HepG2 (cell line): Measurements from ENCODE around the gene PRICKLE2. TPM values are rescaled to one million over a fixed set of nuclear protein-coding genes. Genes with fewer than 3 reads are reported as not detected.

Experiments
- ATAC-seq: fragments of 200-7000 bp; cut with Tn5 transposase; 3 replicates; pipeline ENCODE4 v1.9.1; 2020; ENCODE audit warnings: mild to moderate bottlenecking, moderate library complexity
- BruUV-seq: library from RNA; stranded (reverse); fragments of 400-500 nt; replicated peaks from 2 replicates; lab custom pipeline; 2021; lab: Mats Ljungman, UMichigan
- CTCF ChIA-PET: fragments of 300-600 bp; formaldehyde crosslinking; extraction: SDS; loops from one replicate; lab custom pipeline; 2021; ENCODE audit warnings: low total read pairs, inconsistent platforms, low intra/inter-chr PET ratio; lab: Yijun Ruan, JAX
- POLR2A ChIA-PET: fragments of 350-600 bp; sonication (Branson Sonifier 250); formaldehyde crosslinking; loops from one replicate; lab custom pipeline; 2020; ENCODE audit warnings: antibody characterized with exemption, inconsistent platforms; lab: Yijun Ruan, JAX
- DNase-seq: peaks from one replicate; pipeline ENCODE4 v3.0.0-alpha.2; 2015; ENCODE audit warnings: low spot score
- FAIRE-seq: peaks from 3 replicates; lab custom pipeline; 2011; peaks lifted over from hg19 to GRCh38; lab: Jason Lieb, UNC
- H2AFZ ChIP-seq: one replicate; pipeline ENCODE4 v1.6.1; 2011; ENCODE audit warnings: low read length, inconsistent platforms
- H3K27ac ChIP-seq: fragments of 300-600 bp; 3 replicates; pipeline ENCODE4 v1.8.0; 2011; ENCODE audit warnings: mixed run types, mild to moderate bottlenecking, mixed read lengths, low read length, inconsistent platforms; ENCODE audit not compliant: insufficient read depth; ENCODE audit errors: extremely low read length
- H3K27me3 ChIP-seq, 2 experiments: fragments of 200-600 bp in 1 of 2; 2 replicates in 1 of 2; 3 replicates in 1 of 2; pipeline versions ENCODE4 v1.6.0 to v1.8.0; 2011; ENCODE audit warnings: low read length in 2 of 2, mild to moderate bottlenecking in 2 of 2, moderate library complexity in 2 of 2, inconsistent platforms in 1 of 2; ENCODE audit not compliant: insufficient read depth in 2 of 2, control insufficient read depth in 1 of 2
- H3K36me3 ChIP-seq, 2 experiments: fragments of 200-600 bp in 1 of 2; replicated peaks in 1 of 2; 2 replicates in 1 of 2; 3 replicates in 1 of 2; pipeline versions ENCODE4 v1.5.1 to v1.8.0; 2011; ENCODE audit warnings: low read length in 2 of 2, inconsistent platforms in 1 of 2; ENCODE audit not compliant: insufficient read depth in 2 of 2, control insufficient read depth in 1 of 2
- H3K4me1 ChIP-seq: 2 replicates; pipeline ENCODE4 v1.5.1; 2012; ENCODE audit warnings: low read length, inconsistent platforms; ENCODE audit not compliant: insufficient read depth
- H3K4me2 ChIP-seq: 2 replicates; pipeline ENCODE4 v1.6.0; 2011; ENCODE audit warnings: low read depth, low read length, inconsistent platforms
- H3K4me3 ChIP-seq, 3 experiments: fragments of 200-600 bp in 1 of 3; sonication (generic), shearing (Covaris generic) in 1 of 3; replicated peaks in 1 of 3; 2 replicates each; pipeline ENCODE4 v1.5.1; 2011 to 2016; ENCODE audit warnings: low read length in 3 of 3, inconsistent platforms in 2 of 3, low read depth in 2 of 3, mild to moderate bottlenecking in 2 of 3, control low read depth in 1 of 3, mixed read lengths in 1 of 3; ENCODE audit not compliant: insufficient read depth in 1 of 3
- H3K79me2 ChIP-seq: one replicate; pipeline ENCODE4 v1.6.1; 2011; ENCODE audit warnings: low read length, inconsistent platforms; ENCODE audit not compliant: insufficient read depth
- H3K9ac ChIP-seq: 2 replicates; pipeline ENCODE4 v1.6.0; 2011; ENCODE audit warnings: mild to moderate bottlenecking, low read depth, low read length, inconsistent platforms; ENCODE audit not compliant: insufficient read depth
- H3K9me3 ChIP-seq: 2 replicates; pipeline ENCODE4 v1.5.1; 2012; ENCODE audit warnings: mild to moderate bottlenecking, low read length
- H4K20me1 ChIP-seq: 2 replicates; pipeline ENCODE4 v1.6.0; 2011; ENCODE audit warnings: inconsistent platforms, mild to moderate bottlenecking, low read length, moderate library complexity; ENCODE audit not compliant: insufficient read depth
- FLYWCH1 ChIP-seq: sonication (generic); formaldehyde crosslinking; IDR thresholded peaks from 2 replicates; pipeline ENCODE4 v1.8.1; 2023; ENCODE audit warnings: mild to moderate bottlenecking, missing genetic modification reagents
- HNRNPH1 ChIP-seq: fragments of 200-400 bp; formaldehyde crosslinking; optimal IDR thresholded peaks from 2 replicates; pipeline ENCODE3; 2017; ENCODE audit warnings: mild to moderate bottlenecking, low read depth, low read length
- HNRNPUL1 ChIP-seq: fragments of 200-400 bp; formaldehyde crosslinking; IDR thresholded peaks from 2 replicates; pipeline ENCODE4 v1.6.1; 2017; ENCODE audit warnings: low read depth, mild to moderate bottlenecking, low read length, moderate library complexity
- KDM5B ChIP-seq: sonication (generic); formaldehyde crosslinking; IDR thresholded peaks from 2 replicates; pipeline ENCODE4 v1.4.0; 2020; ENCODE audit warnings: missing genetic modification reagents, mild to moderate bottlenecking, borderline replicate concordance
- NCOA2 ChIP-seq: sonication (generic); formaldehyde crosslinking; IDR thresholded peaks from 2 replicates; pipeline ENCODE4 v1.8.0; 2022; ENCODE audit warnings: inconsistent platforms
- POGZ ChIP-seq: sonication (generic); formaldehyde crosslinking; IDR thresholded peaks from 2 replicates; pipeline ENCODE4 v1.4.0; 2020; ENCODE audit warnings: mild to moderate bottlenecking, missing genetic modification reagents
- STAG1 ChIP-seq: sonication (generic); formaldehyde crosslinking; IDR thresholded peaks from 2 replicates; pipeline ENCODE4 v1.4.0; 2020; ENCODE audit warnings: missing genetic modification reagents
- TCF7L2 ChIP-seq: IDR thresholded peaks from 2 replicates; pipeline ENCODE4 v1.6.1; 2011; ENCODE audit warnings: mild to moderate bottlenecking, low read depth, low read length, moderate library complexity
- ZFP36L2 ChIP-seq: sonication (generic); formaldehyde crosslinking; IDR thresholded peaks from 2 replicates; pipeline ENCODE4 v1.4.0; 2020; ENCODE audit warnings: missing genetic modification reagents
- ZNF33B ChIP-seq: sonication (generic); formaldehyde crosslinking; IDR thresholded peaks from 2 replicates; pipeline ENCODE4 v1.5.1; 2020; ENCODE audit warnings: mild to moderate bottlenecking, missing genetic modification reagents
- WGBS: methylation state at CpG from one replicate; pipeline ENCODE4 v1.1.6; 2017; ENCODE audit warnings: low lambda C conversion rate; 5-methylcytosine and 5-hydroxymethylcytosine counted together
- in situ Hi-C: cut with HindIII; loops from 2 replicates; pipeline ENCODE4 v1.10.0; 2017; ENCODE audit warnings: low pct_unique_long_range_greater_than_20kb; ENCODE audit not compliant: extremely low pct_ligation_motif_present
- intact Hi-C: fragments of 100-400 bp; cut with micrococcal nuclease; formaldehyde crosslinking; loops from one replicate; pipeline ENCODE4 v1.10.0; 2022; ENCODE audit not compliant: unreplicated experiment
- polyA plus RNA-seq, 8 experiments: library from polyadenylated mRNA; depleted of rRNA in 3 of 8; stranded (reverse) in 7 of 8; unstranded in 1 of 8; fragments of >200 nt; fragmentation: Illumina TruSeq in 4 of 8; extraction: Trizol in 4 of 8; gene quantifications; 2 replicates each; pipeline versions ENCODE4 v1.2.1 to v1.2.3, GENCODE V29; 2011 to 2016; ENCODE audit warnings: low read depth in 4 of 8, missing spikeins in 1 of 8, mixed read lengths in 1 of 8; ENCODE audit not compliant: insufficient read depth in 1 of 8
- total RNA-seq, 5 experiments: library from RNA; depleted of rRNA; stranded (reverse); fragments of >200 nt; fragmentation: Illumina TruSeq; extraction: Trizol; gene quantifications; 2 replicates each; pipeline ENCODE4 v1.2.3, GENCODE V29; 2016; ENCODE audit warnings: low read depth in 1 of 5
- TF ChIP-seq, protein P1 (sequence below): sonication (generic); formaldehyde crosslinking; IDR thresholded peaks from 2 replicates; pipeline ENCODE4; 2020; ENCODE audit warnings: missing genetic modification reagents, mild to moderate bottlenecking, borderline replicate concordance
- TF ChIP-seq, protein P2 (sequence below): sonication (generic); formaldehyde crosslinking; IDR thresholded peaks from 2 replicates; pipeline ENCODE4 v1.8.1; 2023; ENCODE audit warnings: missing genetic modification reagents, mild to moderate bottlenecking, borderline replicate concordance

PRICKLE2 gene
- total and polyA plus RNA-seq, 2 of the 13 experiments (the other 11 are each of a cell fraction or from before 2014, with no cell fraction given) = 0.01 to 0.07 TPM

DNA sequence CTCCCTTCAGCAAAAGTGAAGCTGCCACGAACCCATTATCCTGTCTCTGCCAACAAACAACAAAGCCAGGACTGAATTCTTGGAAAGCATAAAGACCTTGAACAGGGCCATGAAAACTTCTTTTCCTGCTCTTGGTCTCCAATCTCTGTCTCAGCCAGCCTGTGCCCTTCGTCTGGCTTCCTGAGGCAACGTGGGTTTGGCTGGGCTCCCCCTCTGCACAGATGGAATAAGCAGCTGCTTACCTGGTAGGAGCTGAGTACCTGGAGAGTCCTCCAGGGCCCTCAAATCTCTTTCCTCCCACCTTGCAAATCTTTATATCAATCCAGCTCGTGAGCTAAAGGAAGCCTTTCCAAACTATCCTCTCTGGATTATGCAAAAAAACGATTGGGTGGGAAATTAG, 104.4 kb downstream of the PRICKLE2 start:
- WGBS = 16% methylated on average over 5 of the region's 5 CpGs
- no peak overlapping the region for H3K4me3 ChIP-seq
- no peak overlapping the region for H2AFZ ChIP-seq
- no peaks in the 10 kb centered on the region for H4K20me1 ChIP-seq
- in situ Hi-C loops = no loop called here
- no peak for DNase-seq
- H3K9ac ChIP-seq = no peak overlapping the region
- no TSS peak for BruUV-seq
- H3K27ac ChIP-seq = no peak overlapping the region
- CTCF ChIA-PET = no interaction called here
- H3K79me2 ChIP-seq = no peaks in the 10 kb centered on the region
- FAIRE-seq = no peak
- no peak for ATAC-seq
- no peaks in the 10 kb centered on the region for H3K36me3 ChIP-seq
- TF ChIP-seq HNRNPUL1 (no peak), NCOA2 (CRISPR knock-in tag) (no peak)
- POLR2A ChIA-PET = no interaction called here
- no peaks in the 10 kb centered on the region for H3K27me3 ChIP-seq
- intact Hi-C loops = no loop called here
- H3K4me1 ChIP-seq = no peaks in the 10 kb centered on the region
- H3K4me2 ChIP-seq = no peak overlapping the region
- H3K9me3 ChIP-seq = no peaks in the 10 kb centered on the region

DNA sequence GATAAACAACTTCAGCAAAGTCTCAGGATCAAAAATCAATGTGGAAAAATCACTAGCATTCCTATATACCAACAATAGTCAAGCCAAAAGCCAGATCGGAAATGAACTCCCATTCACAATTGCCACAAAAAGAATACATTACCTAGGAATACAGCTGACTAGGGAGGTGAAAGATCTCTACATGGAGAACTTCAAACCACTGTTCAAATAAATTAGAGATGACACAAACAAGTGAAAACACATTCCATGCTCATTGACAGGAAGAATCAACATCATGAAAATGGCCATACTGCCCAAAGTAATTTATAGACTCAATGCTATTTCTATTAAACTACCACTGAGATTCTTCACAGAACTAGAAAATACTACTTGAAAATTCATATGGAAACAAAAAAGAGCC, 107.8 kb downstream of the PRICKLE2 start:
- ChIA-PET CTCF (no interaction called here), POLR2A (no interaction called here)
- no peaks in the 10 kb centered on the region for H3K36me3 ChIP-seq
- ATAC-seq (no peak), DNase-seq (no peak), FAIRE-seq (no peak)
- H2AFZ ChIP-seq = no peak overlapping the region
- TF ChIP-seq ZNF33B (CRISPR knock-in tag) = no peak
- no peak for TF ChIP-seq HNRNPH1
- TF ChIP-seq STAG1 (CRISPR knock-in tag) = no peak
- no peak for TF ChIP-seq ZFP36L2 (CRISPR knock-in tag)
- no peak for TF ChIP-seq KDM5B (CRISPR knock-in tag)
- no peak for TF ChIP-seq FLYWCH1 (CRISPR knock-in tag)
- TF ChIP-seq, protein P1, sequence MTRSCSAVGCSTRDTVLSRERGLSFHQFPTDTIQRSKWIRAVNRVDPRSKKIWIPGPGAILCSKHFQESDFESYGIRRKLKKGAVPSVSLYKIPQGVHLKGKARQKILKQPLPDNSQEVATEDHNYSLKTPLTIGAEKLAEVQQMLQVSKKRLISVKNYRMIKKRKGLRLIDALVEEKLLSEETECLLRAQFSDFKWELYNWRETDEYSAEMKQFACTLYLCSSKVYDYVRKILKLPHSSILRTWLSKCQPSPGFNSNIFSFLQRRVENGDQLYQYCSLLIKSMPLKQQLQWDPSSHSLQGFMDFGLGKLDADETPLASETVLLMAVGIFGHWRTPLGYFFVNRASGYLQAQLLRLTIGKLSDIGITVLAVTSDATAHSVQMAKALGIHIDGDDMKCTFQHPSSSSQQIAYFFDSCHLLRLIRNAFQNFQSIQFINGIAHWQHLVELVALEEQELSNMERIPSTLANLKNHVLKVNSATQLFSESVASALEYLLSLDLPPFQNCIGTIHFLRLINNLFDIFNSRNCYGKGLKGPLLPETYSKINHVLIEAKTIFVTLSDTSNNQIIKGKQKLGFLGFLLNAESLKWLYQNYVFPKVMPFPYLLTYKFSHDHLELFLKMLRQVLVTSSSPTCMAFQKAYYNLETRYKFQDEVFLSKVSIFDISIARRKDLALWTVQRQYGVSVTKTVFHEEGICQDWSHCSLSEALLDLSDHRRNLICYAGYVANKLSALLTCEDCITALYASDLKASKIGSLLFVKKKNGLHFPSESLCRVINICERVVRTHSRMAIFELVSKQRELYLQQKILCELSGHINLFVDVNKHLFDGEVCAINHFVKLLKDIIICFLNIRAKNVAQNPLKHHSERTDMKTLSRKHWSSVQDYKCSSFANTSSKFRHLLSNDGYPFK (CRISPR knock-in tag) = no peak
- TF ChIP-seq TCF7L2 = no peak
- TF ChIP-seq POGZ (CRISPR knock-in tag) = no peak
- TF ChIP-seq, protein P2, sequence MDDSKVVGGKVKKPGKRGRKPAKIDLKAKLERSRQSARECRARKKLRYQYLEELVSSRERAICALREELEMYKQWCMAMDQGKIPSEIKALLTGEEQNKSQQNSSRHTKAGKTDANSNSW (CRISPR knock-in tag) = no peak
- no peak overlapping the region for H3K27ac ChIP-seq
- H4K20me1 ChIP-seq = no peaks in the 10 kb centered on the region
- no peaks in the 10 kb centered on the region; a peak in 1 of 5 replicates for H3K27me3 ChIP-seq
- in situ Hi-C loops = no loop called here
- no peaks in the 10 kb centered on the region for H3K79me2 ChIP-seq
- WGBS = 52% methylated on average over 1 of the region's 1 CpG
- no peaks in the 10 kb centered on the region for H3K9me3 ChIP-seq
- H3K9ac ChIP-seq = no peak overlapping the region
- no peak overlapping the region for H3K4me3 ChIP-seq
- no peak overlapping the region for H3K4me2 ChIP-seq
- intact Hi-C loops = no loop called here
- no peaks in the 10 kb centered on the region for H3K4me1 ChIP-seq
- no TSS peak for BruUV-seq
